HepG2 (cell line): ENCODE results near the gene ZNF341. TPM values are rescaled to one million over a fixed set of nuclear protein-coding genes. Genes with fewer than 3 reads are reported as not detected.

ENCODE experiments used
- CEBPB ChIP-seq: IDR thresholded peaks from 2 replicates; pipeline ENCODE4 v1.6.1; 2011; ENCODE audit warnings: low read depth, low read length, improper control_type of control experiment, borderline replicate concordance
- MTF1 ChIP-seq: sonication (generic); formaldehyde crosslinking; IDR thresholded peaks from 2 replicates; pipeline ENCODE4 v1.5.0; 2020; ENCODE audit warnings: missing genetic modification reagents
- NR2F6 ChIP-seq, 2 experiments: IDR thresholded peaks; 2 replicates each; pipeline ENCODE4 v1.6.1; 2016; ENCODE audit warnings: antibody characterized with exemption in 1 of 2, mild to moderate bottlenecking in 1 of 2
- RXRA ChIP-seq: sonication (generic); formaldehyde crosslinking; IDR thresholded peaks from 2 replicates; pipeline ENCODE4 v1.5.1; 2020; ENCODE audit warnings: missing genetic modification reagents
- SALL1 ChIP-seq: sonication (generic); formaldehyde crosslinking; IDR thresholded peaks from 2 replicates; pipeline ENCODE4 v1.8.0; 2022; ENCODE audit warnings: mild to moderate bottlenecking, missing genetic modification reagents
- ZBTB42 ChIP-seq: sonication (generic); formaldehyde crosslinking; IDR thresholded peaks from 2 replicates; pipeline ENCODE4 v1.5.0; 2020; ENCODE audit warnings: mild to moderate bottlenecking, missing genetic modification reagents
- ZEB1 ChIP-seq: IDR thresholded peaks from 2 replicates; pipeline ENCODE4 v1.6.1; 2012; ENCODE audit warnings: mild to moderate bottlenecking, low read depth, inconsistent platforms; ENCODE audit not compliant: insufficient replicate concordance
- ZFAT ChIP-seq: sonication (generic); formaldehyde crosslinking; conservative IDR thresholded peaks from 2 replicates; pipeline ENCODE4 v1.8.1; 2023; ENCODE audit warnings: missing genetic modification reagents, inconsistent platforms
- ZFX ChIP-seq: sonication (generic); formaldehyde crosslinking; IDR thresholded peaks from 2 replicates; pipeline ENCODE4 v1.4.0; 2020; ENCODE audit warnings: mild to moderate bottlenecking, low read depth, missing genetic modification reagents, moderate library complexity
- ZNF274 ChIP-seq: sonication (generic); formaldehyde crosslinking; IDR thresholded peaks from 2 replicates; pipeline ENCODE4 v1.5.1; 2020; ENCODE audit warnings: mild to moderate bottlenecking, missing genetic modification reagents
- ZNF563 ChIP-seq: sonication (generic); formaldehyde crosslinking; IDR thresholded peaks from 2 replicates; pipeline ENCODE4 v1.8.0; 2022; ENCODE audit warnings: mild to moderate bottlenecking, moderate library complexity, missing genetic modification reagents
- ZNF564 ChIP-seq: sonication (generic); formaldehyde crosslinking; IDR thresholded peaks from 2 replicates; pipeline ENCODE4 v1.8.1; 2023; ENCODE audit warnings: mild to moderate bottlenecking, missing genetic modification reagents
- ZNF746 ChIP-seq: sonication (generic); formaldehyde crosslinking; IDR thresholded peaks from 2 replicates; pipeline ENCODE4 v1.8.0; 2022; ENCODE audit warnings: mild to moderate bottlenecking, missing genetic modification reagents
- ZSCAN31 ChIP-seq: sonication (generic); formaldehyde crosslinking; IDR thresholded peaks from 2 replicates; pipeline ENCODE4 v1.5.0; 2020; ENCODE audit warnings: low read depth, mild to moderate bottlenecking, missing genetic modification reagents
- polyA plus RNA-seq, 8 experiments: library from polyadenylated mRNA; depleted of rRNA in 3 of 8; stranded (reverse) in 7 of 8; unstranded in 1 of 8; fragments of >200 nt; fragmentation: Illumina TruSeq in 4 of 8; extraction: Trizol in 4 of 8; gene quantifications; 2 replicates each; pipeline versions ENCODE4 v1.2.1 to v1.2.3, GENCODE V29; 2011 to 2016; ENCODE audit warnings: low read depth in 4 of 8, missing spikeins in 1 of 8, mixed read lengths in 1 of 8; ENCODE audit not compliant: insufficient read depth in 1 of 8
- total RNA-seq, 5 experiments: library from RNA; depleted of rRNA; stranded (reverse); fragments of >200 nt; fragmentation: Illumina TruSeq; extraction: Trizol; gene quantifications; 2 replicates each; pipeline ENCODE4 v1.2.3, GENCODE V29; 2016; ENCODE audit warnings: low read depth in 1 of 5
- TF ChIP-seq, protein P1 (sequence below): sonication (generic); formaldehyde crosslinking; IDR thresholded peaks from 2 replicates; pipeline ENCODE4 v1.4.0; 2020; ENCODE audit warnings: missing genetic modification reagents
- TF ChIP-seq, protein P2 (sequence below): sonication (generic); formaldehyde crosslinking; IDR thresholded peaks from 2 replicates; pipeline ENCODE4 v1.5.0; 2020; ENCODE audit warnings: missing genetic modification reagents
- TF ChIP-seq, protein P3 (sequence below): sonication (generic); formaldehyde crosslinking; conservative IDR thresholded peaks from 2 replicates; pipeline ENCODE4 v1.8.0; 2022; ENCODE audit warnings: low read depth, missing genetic modification reagents
- TF ChIP-seq, protein P4 (sequence below): sonication (generic); formaldehyde crosslinking; IDR thresholded peaks from 2 replicates; pipeline ENCODE4 v1.4.0; 2020; ENCODE audit warnings: missing genetic modification reagents
- TF ChIP-seq, protein P5 (sequence below): sonication (generic); IDR thresholded peaks from 2 replicates; pipeline ENCODE4 v1.6.1; 2016; ENCODE audit warnings: low read depth, borderline replicate concordance
- TF ChIP-seq, protein P6 (sequence below): sonication (generic); formaldehyde crosslinking; IDR thresholded peaks from 2 replicates; pipeline ENCODE4 v1.5.1; 2020; ENCODE audit warnings: missing genetic modification reagents, mild to moderate bottlenecking, borderline replicate concordance

ZNF341 gene
- total and polyA plus RNA-seq, 2 of the 13 experiments (the other 11 are each of a cell fraction or from before 2014, with no cell fraction given) = 1.1 to 2.2 TPM

DNA sequence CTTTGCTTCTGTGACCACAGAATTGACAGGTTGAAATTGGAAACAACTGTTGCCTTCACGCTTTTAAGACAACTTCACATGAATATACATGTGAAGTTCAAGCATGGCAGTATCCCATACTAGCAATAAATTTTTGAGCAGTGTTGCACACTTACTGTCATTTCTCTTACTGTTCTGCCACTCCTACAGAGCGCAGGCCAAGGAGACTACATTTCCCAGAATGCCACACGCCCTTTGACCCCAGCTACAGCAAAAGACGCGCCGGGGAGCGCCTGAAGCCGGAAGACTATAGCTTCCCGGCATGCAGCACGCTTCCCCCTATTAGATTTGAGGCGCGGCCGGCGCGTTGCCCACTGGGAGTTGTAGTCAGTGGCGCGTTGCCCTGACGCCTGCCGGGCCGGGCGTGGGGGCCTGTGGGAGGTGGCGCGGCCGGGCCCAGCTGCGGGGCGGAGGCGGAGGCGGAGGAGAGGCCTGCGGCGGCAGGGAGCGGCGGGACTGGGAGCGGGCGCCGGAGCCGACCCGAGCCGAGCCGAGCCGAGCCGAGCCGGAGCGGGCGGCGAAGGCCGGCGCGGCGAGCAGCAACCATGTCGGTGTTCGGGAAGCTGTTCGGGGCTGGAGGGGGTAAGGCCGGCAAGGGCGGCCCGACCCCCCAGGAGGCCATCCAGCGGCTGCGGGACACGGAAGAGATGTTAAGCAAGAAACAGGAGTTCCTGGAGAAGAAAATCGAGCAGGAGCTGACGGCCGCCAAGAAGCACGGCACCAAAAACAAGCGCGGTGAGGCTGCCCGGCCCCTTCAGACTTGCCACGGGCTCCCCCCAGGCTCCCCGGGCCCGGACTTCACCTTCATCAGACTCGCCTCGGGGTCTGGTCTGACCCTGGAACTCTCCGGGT lies 79.3 kb downstream of the ZNF341 start, which contains the start of gene CHMP4B (continued):
- TF ChIP-seq, protein P1, sequence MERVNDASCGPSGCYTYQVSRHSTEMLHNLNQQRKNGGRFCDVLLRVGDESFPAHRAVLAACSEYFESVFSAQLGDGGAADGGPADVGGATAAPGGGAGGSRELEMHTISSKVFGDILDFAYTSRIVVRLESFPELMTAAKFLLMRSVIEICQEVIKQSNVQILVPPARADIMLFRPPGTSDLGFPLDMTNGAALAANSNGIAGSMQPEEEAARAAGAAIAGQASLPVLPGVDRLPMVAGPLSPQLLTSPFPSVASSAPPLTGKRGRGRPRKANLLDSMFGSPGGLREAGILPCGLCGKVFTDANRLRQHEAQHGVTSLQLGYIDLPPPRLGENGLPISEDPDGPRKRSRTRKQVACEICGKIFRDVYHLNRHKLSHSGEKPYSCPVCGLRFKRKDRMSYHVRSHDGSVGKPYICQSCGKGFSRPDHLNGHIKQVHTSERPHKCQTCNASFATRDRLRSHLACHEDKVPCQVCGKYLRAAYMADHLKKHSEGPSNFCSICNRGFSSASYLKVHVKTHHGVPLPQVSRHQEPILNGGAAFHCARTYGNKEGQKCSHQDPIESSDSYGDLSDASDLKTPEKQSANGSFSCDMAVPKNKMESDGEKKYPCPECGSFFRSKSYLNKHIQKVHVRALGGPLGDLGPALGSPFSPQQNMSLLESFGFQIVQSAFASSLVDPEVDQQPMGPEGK = peak; percentile 97
- TF ChIP-seq, protein P2, sequence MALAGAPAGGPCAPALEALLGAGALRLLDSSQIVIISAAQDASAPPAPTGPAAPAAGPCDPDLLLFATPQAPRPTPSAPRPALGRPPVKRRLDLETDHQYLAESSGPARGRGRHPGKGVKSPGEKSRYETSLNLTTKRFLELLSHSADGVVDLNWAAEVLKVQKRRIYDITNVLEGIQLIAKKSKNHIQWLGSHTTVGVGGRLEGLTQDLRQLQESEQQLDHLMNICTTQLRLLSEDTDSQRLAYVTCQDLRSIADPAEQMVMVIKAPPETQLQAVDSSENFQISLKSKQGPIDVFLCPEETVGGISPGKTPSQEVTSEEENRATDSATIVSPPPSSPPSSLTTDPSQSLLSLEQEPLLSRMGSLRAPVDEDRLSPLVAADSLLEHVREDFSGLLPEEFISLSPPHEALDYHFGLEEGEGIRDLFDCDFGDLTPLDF (CRISPR knock-in tag) = peak; percentile 94
- TF ChIP-seq ZEB1 (no peak), ZNF563 (CRISPR knock-in tag) (peak; percentile 96), ZFX (peak; percentile 99), ZNF564 (CRISPR knock-in tag) (0 out of 2 replicates have a peak, but pooled peaks have one; percentile 15), ZSCAN31 (CRISPR knock-in tag) (peak; percentile 54; the same call in 1 of the 2 replicates), ZNF746 (CRISPR knock-in tag) (peak; percentile 77; the same call in 1 of the 2 replicates), RXRA (CRISPR knock-in tag) (peak; percentile 66), NR2F6 (IDR thresholded peaks at IDR 0.05) (peak; percentile 78), NR2F6 (CRISPR knock-in tag; IDR thresholded peaks at IDR 0.05) (peak; percentile 90), ZBTB42 (CRISPR knock-in tag) (no peak), ZFAT (CRISPR knock-in tag) (no peak), ZNF274 (peak; percentile 47; the same call in 1 of the 2 replicates), CEBPB (no peak), SALL1 (CRISPR knock-in tag) (peak; percentile 87), MTF1 (CRISPR knock-in tag) (peak; percentile 62; the same call in 1 of the 2 replicates)
- TF ChIP-seq, protein P3, sequence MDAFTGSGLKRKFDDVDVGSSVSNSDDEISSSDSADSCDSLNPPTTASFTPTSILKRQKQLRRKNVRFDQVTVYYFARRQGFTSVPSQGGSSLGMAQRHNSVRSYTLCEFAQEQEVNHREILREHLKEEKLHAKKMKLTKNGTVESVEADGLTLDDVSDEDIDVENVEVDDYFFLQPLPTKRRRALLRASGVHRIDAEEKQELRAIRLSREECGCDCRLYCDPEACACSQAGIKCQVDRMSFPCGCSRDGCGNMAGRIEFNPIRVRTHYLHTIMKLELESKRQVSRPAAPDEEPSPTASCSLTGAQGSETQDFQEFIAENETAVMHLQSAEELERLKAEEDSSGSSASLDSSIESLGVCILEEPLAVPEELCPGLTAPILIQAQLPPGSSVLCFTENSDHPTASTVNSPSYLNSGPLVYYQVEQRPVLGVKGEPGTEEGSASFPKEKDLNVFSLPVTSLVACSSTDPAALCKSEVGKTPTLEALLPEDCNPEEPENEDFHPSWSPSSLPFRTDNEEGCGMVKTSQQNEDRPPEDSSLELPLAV (CRISPR knock-in tag) = no peak
- TF ChIP-seq, protein P4, sequence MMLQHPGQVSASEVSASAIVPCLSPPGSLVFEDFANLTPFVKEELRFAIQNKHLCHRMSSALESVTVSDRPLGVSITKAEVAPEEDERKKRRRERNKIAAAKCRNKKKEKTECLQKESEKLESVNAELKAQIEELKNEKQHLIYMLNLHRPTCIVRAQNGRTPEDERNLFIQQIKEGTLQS (CRISPR knock-in tag) = peak; percentile 38; the same call in 1 of the 2 replicates
- TF ChIP-seq, protein P5, sequence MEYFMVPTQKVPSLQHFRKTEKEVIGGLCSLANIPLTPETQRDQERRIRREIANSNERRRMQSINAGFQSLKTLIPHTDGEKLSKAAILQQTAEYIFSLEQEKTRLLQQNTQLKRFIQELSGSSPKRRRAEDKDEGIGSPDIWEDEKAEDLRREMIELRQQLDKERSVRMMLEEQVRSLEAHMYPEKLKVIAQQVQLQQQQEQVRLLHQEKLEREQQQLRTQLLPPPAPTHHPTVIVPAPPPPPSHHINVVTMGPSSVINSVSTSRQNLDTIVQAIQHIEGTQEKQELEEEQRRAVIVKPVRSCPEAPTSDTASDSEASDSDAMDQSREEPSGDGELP = peak; percentile 84; the same call in 1 of the 2 replicates
- TF ChIP-seq, protein P6, sequence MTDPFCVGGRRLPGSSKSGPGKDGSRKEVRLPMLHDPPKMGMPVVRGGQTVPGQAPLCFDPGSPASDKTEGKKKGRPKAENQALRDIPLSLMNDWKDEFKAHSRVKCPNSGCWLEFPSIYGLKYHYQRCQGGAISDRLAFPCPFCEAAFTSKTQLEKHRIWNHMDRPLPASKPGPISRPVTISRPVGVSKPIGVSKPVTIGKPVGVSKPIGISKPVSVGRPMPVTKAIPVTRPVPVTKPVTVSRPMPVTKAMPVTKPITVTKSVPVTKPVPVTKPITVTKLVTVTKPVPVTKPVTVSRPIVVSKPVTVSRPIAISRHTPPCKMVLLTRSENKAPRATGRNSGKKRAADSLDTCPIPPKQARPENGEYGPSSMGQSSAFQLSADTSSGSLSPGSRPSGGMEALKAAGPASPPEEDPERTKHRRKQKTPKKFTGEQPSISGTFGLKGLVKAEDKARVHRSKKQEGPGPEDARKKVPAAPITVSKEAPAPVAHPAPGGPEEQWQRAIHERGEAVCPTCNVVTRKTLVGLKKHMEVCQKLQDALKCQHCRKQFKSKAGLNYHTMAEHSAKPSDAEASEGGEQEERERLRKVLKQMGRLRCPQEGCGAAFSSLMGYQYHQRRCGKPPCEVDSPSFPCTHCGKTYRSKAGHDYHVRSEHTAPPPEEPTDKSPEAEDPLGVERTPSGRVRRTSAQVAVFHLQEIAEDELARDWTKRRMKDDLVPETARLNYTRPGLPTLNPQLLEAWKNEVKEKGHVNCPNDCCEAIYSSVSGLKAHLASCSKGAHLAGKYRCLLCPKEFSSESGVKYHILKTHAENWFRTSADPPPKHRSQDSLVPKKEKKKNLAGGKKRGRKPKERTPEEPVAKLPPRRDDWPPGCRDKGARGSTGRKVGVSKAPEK (CRISPR knock-in tag) = no peak
